Measurements from ENCODE around the gene TMEM107. TPM values are rescaled to one million over a fixed set of nuclear protein-coding genes. Genes with fewer than 3 reads are reported as not detected.
A peak's percentile ranks its signal among the peaks of the same experiment; 100 is the strongest.

The TMEM107 gene
- total RNA-seq, 1 experiment from 2014 or later, result 17.2 TPM

DNA sequence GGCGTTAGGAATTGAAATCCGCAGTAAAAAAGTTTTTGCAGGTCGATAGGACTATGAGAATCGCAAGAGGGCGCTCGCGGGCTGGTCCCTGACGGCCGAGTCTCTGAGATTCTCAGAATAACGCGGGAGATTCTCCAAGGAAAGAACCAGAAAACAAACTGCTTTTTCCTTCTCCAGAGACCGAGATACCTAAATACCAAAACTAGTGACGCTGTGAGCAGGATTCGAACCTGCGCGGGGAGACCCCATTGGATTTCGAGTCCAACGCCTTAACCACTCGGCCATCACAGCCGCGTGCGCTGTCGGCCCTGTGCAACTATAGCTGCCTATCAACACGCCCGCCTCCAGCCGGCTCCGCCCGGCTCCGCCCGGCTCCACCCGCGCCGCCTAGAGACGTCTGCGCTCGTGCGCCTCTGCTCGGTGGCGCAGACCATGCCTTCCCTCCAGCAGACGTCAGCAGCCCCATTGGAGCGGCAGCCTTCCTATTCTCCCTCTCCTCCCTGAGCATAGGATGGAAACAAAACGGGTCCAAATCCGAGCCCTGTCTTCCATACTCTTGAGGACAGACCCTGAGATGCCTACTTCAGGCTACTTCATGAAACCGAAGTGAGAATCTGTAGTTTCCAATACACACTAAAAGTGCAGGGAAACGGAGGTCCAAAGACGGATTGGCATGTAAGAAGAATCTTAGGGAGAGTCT, 37.4 kb downstream of the TMEM107 start (continued):
- TF ChIP-seq, protein P1, sequence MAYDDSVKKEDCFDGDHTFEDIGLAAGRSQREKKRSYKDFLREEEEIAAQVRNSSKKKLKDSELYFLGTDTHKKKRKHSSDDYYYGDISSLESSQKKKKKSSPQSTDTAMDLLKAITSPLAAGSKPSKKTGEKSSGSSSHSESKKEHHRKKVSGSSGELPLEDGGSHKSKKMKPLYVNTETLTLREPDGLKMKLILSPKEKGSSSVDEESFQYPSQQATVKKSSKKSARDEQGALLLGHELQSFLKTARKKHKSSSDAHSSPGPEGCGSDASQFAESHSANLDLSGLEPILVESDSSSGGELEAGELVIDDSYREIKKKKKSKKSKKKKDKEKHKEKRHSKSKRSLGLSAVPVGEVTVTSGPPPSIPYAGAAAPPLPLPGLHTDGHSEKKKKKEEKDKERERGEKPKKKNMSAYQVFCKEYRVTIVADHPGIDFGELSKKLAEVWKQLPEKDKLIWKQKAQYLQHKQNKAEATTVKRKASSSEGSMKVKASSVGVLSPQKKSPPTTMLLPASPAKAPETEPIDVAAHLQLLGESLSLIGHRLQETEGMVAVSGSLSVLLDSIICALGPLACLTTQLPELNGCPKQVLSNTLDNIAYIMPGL (CRISPR knock-in tag; IDR thresholded peaks at IDR 0.05), result peak; percentile 99
- TF ChIP-seq, protein P2, sequence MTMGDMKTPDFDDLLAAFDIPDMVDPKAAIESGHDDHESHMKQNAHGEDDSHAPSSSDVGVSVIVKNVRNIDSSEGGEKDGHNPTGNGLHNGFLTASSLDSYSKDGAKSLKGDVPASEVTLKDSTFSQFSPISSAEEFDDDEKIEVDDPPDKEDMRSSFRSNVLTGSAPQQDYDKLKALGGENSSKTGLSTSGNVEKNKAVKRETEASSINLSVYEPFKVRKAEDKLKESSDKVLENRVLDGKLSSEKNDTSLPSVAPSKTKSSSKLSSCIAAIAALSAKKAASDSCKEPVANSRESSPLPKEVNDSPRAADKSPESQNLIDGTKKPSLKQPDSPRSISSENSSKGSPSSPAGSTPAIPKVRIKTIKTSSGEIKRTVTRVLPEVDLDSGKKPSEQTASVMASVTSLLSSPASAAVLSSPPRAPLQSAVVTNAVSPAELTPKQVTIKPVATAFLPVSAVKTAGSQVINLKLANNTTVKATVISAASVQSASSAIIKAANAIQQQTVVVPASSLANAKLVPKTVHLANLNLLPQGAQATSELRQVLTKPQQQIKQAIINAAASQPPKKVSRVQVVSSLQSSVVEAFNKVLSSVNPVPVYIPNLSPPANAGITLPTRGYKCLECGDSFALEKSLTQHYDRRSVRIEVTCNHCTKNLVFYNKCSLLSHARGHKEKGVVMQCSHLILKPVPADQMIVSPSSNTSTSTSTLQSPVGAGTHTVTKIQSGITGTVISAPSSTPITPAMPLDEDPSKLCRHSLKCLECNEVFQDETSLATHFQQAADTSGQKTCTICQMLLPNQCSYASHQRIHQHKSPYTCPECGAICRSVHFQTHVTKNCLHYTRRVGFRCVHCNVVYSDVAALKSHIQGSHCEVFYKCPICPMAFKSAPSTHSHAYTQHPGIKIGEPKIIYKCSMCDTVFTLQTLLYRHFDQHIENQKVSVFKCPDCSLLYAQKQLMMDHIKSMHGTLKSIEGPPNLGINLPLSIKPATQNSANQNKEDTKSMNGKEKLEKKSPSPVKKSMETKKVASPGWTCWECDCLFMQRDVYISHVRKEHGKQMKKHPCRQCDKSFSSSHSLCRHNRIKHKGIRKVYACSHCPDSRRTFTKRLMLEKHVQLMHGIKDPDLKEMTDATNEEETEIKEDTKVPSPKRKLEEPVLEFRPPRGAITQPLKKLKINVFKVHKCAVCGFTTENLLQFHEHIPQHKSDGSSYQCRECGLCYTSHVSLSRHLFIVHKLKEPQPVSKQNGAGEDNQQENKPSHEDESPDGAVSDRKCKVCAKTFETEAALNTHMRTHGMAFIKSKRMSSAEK (CRISPR knock-in tag; IDR thresholded peaks at IDR 0.05; ENCODE audit: borderline replicate concordance), result 0 out of 2 replicates have a peak, but pooled peaks have one; percentile 38
- TF ChIP-seq SOX15 (CRISPR knock-in tag; IDR thresholded peaks at IDR 0.05) (no peak), ZNF232 (CRISPR knock-in tag; IDR thresholded peaks at IDR 0.05) (peak; percentile 19; the same call in 1 of the 2 replicates), ETV6 (CRISPR knock-in tag; IDR thresholded peaks at IDR 0.05) (peak; percentile 46; the same call in 1 of the 2 replicates), CREB1 (CRISPR knock-in tag; IDR thresholded peaks at IDR 0.05) (peak; percentile 31; the same call in 1 of the 2 replicates), NFATC4 (CRISPR knock-in tag; IDR thresholded peaks at IDR 0.05) (no peak), CREM (CRISPR knock-in tag; IDR thresholded peaks at IDR 0.05) (peak; percentile 34), JAZF1 (CRISPR knock-in tag; IDR thresholded peaks at IDR 0.05) (no peak)
- TF ChIP-seq, protein P3, sequence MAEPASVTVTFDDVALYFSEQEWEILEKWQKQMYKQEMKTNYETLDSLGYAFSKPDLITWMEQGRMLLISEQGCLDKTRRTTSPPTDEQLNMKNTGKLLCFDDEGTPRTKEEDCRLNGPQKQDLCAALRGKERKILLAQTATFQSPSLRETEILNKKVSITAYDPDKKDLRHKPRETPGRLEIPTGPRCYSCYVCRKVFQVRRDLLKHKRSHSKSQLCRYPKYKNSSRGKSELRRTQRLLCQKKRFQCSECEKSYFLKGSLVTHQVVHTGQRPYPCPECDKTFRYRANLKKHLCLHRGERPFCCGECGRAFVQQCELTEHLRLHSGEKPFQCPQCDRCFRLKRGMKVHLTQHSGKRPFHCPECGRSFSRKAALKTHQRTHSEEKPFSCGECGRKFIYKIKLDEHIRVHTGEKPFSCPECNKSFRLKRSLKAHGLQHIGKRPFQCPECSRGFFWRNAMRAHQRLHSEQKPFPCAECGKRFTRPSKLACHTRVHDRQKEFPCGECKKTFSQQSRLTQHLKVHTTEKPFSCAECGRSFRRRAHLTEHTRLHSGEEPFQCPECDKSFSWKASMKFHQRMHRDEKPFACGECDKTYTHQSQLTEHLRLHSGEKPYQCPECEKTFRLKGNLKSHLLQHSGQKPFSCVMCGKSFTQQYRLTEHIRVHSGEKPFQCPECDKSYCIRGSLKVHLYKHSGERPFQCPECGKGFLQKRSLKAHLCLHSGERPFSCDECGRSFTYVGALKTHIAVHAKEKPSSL (CRISPR knock-in tag; conservative IDR thresholded peaks at IDR 0.05), result no peak
- TF ChIP-seq, protein P4, sequence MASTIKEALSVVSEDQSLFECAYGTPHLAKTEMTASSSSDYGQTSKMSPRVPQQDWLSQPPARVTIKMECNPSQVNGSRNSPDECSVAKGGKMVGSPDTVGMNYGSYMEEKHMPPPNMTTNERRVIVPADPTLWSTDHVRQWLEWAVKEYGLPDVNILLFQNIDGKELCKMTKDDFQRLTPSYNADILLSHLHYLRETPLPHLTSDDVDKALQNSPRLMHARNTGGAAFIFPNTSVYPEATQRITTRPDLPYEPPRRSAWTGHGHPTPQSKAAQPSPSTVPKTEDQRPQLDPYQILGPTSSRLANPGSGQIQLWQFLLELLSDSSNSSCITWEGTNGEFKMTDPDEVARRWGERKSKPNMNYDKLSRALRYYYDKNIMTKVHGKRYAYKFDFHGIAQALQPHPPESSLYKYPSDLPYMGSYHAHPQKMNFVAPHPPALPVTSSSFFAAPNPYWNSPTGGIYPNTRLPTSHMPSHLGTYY (CRISPR knock-in tag; IDR thresholded peaks at IDR 0.05), result no peak; the same call in 1 of the 2 replicates

DNA sequence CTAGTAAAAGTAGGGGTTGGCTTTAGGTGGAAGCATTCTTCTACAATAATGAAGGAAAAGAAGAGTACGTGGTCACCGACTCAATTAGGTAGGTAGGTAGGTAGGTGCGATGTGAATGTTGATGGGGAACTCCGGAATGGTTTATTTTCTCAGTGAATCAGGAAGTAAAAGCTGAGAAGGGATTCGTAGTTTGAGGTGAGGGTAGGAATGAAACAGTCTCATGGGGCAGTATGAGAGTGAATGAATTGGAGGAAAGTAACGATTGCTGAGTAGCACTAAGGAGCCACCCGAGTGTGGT, 37.9 kb downstream of the TMEM107 start:
- TF ChIP-seq, protein P5, sequence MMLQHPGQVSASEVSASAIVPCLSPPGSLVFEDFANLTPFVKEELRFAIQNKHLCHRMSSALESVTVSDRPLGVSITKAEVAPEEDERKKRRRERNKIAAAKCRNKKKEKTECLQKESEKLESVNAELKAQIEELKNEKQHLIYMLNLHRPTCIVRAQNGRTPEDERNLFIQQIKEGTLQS (CRISPR knock-in tag; conservative IDR thresholded peaks at IDR 0.05), result no peak
- TF ChIP-seq TCF7 (CRISPR knock-in tag; IDR thresholded peaks at IDR 0.05; ENCODE audit: low read depth), result no peak
- no peak for TF ChIP-seq ZNF396 (CRISPR knock-in tag; IDR thresholded peaks at IDR 0.05; ENCODE audit: borderline replicate concordance)
- TF ChIP-seq, protein P6, sequence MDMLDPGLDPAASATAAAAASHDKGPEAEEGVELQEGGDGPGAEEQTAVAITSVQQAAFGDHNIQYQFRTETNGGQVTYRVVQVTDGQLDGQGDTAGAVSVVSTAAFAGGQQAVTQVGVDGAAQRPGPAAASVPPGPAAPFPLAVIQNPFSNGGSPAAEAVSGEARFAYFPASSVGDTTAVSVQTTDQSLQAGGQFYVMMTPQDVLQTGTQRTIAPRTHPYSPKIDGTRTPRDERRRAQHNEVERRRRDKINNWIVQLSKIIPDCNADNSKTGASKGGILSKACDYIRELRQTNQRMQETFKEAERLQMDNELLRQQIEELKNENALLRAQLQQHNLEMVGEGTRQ (CRISPR knock-in tag; IDR thresholded peaks at IDR 0.05), result no peak
- TF ChIP-seq, protein P7, sequence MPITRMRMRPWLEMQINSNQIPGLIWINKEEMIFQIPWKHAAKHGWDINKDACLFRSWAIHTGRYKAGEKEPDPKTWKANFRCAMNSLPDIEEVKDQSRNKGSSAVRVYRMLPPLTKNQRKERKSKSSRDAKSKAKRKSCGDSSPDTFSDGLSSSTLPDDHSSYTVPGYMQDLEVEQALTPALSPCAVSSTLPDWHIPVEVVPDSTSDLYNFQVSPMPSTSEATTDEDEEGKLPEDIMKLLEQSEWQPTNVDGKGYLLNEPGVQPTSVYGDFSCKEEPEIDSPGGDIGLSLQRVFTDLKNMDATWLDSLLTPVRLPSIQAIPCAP (CRISPR knock-in tag; IDR thresholded peaks at IDR 0.05), result no peak
- TF ChIP-seq CREB1 (CRISPR knock-in tag; IDR thresholded peaks at IDR 0.05), result no peak
- no peak for TF ChIP-seq RORB (CRISPR knock-in tag; IDR thresholded peaks at IDR 0.05)
- TF ChIP-seq RELA (CRISPR knock-in tag; IDR thresholded peaks at IDR 0.05; ENCODE audit: borderline replicate concordance), result no peak
- no peak for TF ChIP-seq GABPB1 (CRISPR knock-in tag; IDR thresholded peaks at IDR 0.05)
- TF ChIP-seq CBFB (CRISPR knock-in tag; IDR thresholded peaks at IDR 0.05; ENCODE audit: low read depth), result no peak
- no peak for TF ChIP-seq ZNF416 (CRISPR knock-in tag; IDR thresholded peaks at IDR 0.05)
- TF ChIP-seq, protein P8, sequence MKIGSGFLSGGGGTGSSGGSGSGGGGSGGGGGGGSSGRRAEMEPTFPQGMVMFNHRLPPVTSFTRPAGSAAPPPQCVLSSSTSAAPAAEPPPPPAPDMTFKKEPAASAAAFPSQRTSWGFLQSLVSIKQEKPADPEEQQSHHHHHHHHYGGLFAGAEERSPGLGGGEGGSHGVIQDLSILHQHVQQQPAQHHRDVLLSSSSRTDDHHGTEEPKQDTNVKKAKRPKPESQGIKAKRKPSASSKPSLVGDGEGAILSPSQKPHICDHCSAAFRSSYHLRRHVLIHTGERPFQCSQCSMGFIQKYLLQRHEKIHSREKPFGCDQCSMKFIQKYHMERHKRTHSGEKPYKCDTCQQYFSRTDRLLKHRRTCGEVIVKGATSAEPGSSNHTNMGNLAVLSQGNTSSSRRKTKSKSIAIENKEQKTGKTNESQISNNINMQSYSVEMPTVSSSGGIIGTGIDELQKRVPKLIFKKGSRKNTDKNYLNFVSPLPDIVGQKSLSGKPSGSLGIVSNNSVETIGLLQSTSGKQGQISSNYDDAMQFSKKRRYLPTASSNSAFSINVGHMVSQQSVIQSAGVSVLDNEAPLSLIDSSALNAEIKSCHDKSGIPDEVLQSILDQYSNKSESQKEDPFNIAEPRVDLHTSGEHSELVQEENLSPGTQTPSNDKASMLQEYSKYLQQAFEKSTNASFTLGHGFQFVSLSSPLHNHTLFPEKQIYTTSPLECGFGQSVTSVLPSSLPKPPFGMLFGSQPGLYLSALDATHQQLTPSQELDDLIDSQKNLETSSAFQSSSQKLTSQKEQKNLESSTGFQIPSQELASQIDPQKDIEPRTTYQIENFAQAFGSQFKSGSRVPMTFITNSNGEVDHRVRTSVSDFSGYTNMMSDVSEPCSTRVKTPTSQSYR (CRISPR knock-in tag; IDR thresholded peaks at IDR 0.05), result no peak
- Mint-ChIP-seq H3K9me3 (no peaks in the 10 kb centered on the region), H3K4me3 (no peak overlapping the region), H3K27me3 (ENCODE audit: low read depth) (no peaks in the 10 kb centered on the region; the same call in 1 of the 2 replicates), H3K4me1 (peaks cover 13% of the 10 kb centered on the region), H3K27ac (no peak overlapping the region), H3K36me3 (peaks cover 8% of the 10 kb centered on the region)
- ATAC-seq, result no peak
- DNase-seq (ENCODE audit: low spot score), result no peak
- ChIA-PET POLR2A (interaction anchor here (1.0 to 1.5 kb wide), 3 partner anchors 16 to 72 kb away, joined by 3 to 4 read pairs (median 4); partner anchors contain the start of gene AURKB), CTCF (interaction anchor here (0.6 to 3.6 kb wide), 15 partner anchors 11 to 951 kb away, joined by 3 to 25 read pairs (median 5); partner anchors contain the start of genes ALOXE3 and HES7)

Measured in WTC11 (cell line).